Neutrophil (primary cell): Measurements from ENCODE around the gene CX3CR1.

Source experiments
- H3K27ac ChIP-seq: fragments of 200-600 bp; sonication (generic); 2 replicates; pipeline ENCODE4 v1.5.1; 2016; ENCODE audit warnings: mild to moderate bottlenecking, moderate library complexity
- H3K27me3 ChIP-seq: fragments of 200-600 bp; sonication (generic); 2 replicates; pipeline ENCODE4 v1.6.0; 2016; ENCODE audit warnings: mild to moderate bottlenecking
- H3K36me3 ChIP-seq: fragments of 200-600 bp; sonication (generic); 2 replicates; pipeline ENCODE4 v1.5.1; 2017
- H3K4me1 ChIP-seq, 2 experiments: fragments of 200-600 bp in 1 of 2; sonication (generic) in 1 of 2; 1 replicate in 1 of 2; 2 replicates in 1 of 2; pipeline versions ENCODE4 v1.5.1 to v1.6.1; 2013 to 2016; ENCODE audit warnings: low read depth in 1 of 2, low read length in 1 of 2, mild to moderate bottlenecking in 1 of 2, moderate library complexity in 1 of 2; ENCODE audit not compliant: control insufficient read depth in 1 of 2, insufficient read depth in 1 of 2
- H3K4me3 ChIP-seq, 2 experiments: fragments of 200-600 bp in 1 of 2; sonication (generic) in 1 of 2; 1 replicate in 1 of 2; 2 replicates in 1 of 2; pipeline ENCODE4 v1.5.1; 2013 to 2016; ENCODE audit warnings: low read depth in 1 of 2, low read length in 1 of 2, mild to moderate bottlenecking in 1 of 2, moderate library complexity in 1 of 2
- H3K9me3 ChIP-seq: fragments of 200-600 bp; sonication (generic); 2 replicates; pipeline ENCODE4 v1.5.1; 2016
- CTCF ChIP-seq: fragments of 200-600 bp; sonication (generic); IDR thresholded peaks from 2 replicates; pipeline ENCODE4 v1.5.1; 2016; ENCODE audit warnings: antibody characterized with exemption

Gene CX3CR1

GRCh38 chr3:39249453-39250115 lies 30.3 kb downstream of the CX3CR1 start:
- Histone ChIP-seq H3K36me3 (no peaks in the 10 kb centered on the region), H3K27me3 (no peaks in the 10 kb centered on the region), H3K27ac (peak overlapping the region; percentile 80), H3K4me3 (peak overlapping the region; percentile 41 to 48), H3K4me1 (peaks cover 43% of the 10 kb centered on the region in 2 experiments), H3K9me3 (no peaks in the 10 kb centered on the region)
- TF ChIP-seq CTCF: no peak

- Histone ChIP-seq H3K4me3 (peak overlapping the region; percentile 2 to 21), H3K27me3 (no peaks in the 10 kb centered on the region), H3K36me3 (no peaks in the 10 kb centered on the region), H3K9me3 (no peaks in the 10 kb centered on the region), H3K4me1 (peaks cover 28 to 29% of the 10 kb centered on the region in 2 experiments), H3K27ac (peak overlapping the region; percentile 83)
- TF ChIP-seq CTCF: no peak
These were observed 38.3 kb downstream of the CX3CR1 start for GRCh38 chr3:39241561-39241960.

GRCh38 chr3:39237027-39237426 lies 42.8 kb downstream of the CX3CR1 start:
- no peaks in the 10 kb centered on the region for H3K9me3 ChIP-seq
- H3K27ac ChIP-seq: no peak overlapping the region
- peaks cover 14 to 15% of the 10 kb centered on the region in 2 experiments for H3K4me1 ChIP-seq
- H3K4me3 ChIP-seq: no peak overlapping the region
- H3K36me3 ChIP-seq: no peaks in the 10 kb centered on the region
- no peaks in the 10 kb centered on the region for H3K27me3 ChIP-seq
- no peak for TF ChIP-seq CTCF

GRCh38 chr3:39234651-39235050 lies 45.2 kb downstream of the CX3CR1 start:
- no peaks in the 10 kb centered on the region for H3K9me3 ChIP-seq
- no peak for TF ChIP-seq CTCF
- H3K27me3 ChIP-seq: no peaks in the 10 kb centered on the region
- no peak overlapping the region for H3K4me3 ChIP-seq
- H3K27ac ChIP-seq: no peak overlapping the region
- no peaks in the 10 kb centered on the region for H3K36me3 ChIP-seq
- H3K4me1 ChIP-seq: no peaks in the 10 kb centered on the region

- no peak for TF ChIP-seq CTCF
- Histone ChIP-seq H3K9me3 (no peaks in the 10 kb centered on the region), H3K27ac (no peak overlapping the region), H3K4me1 (no peaks in the 10 kb centered on the region), H3K4me3 (no peak overlapping the region), H3K36me3 (no peaks in the 10 kb centered on the region), H3K27me3 (no peaks in the 10 kb centered on the region)
These were observed 47.0 kb downstream of the CX3CR1 start for GRCh38 chr3:39232859-39233258.
